GM12878 (cell line): ENCODE measurements around the gene KIFC1. TPM values are rescaled to one million over a fixed set of nuclear protein-coding genes. Genes with fewer than 3 reads are reported as not detected.

Source experiments
- BHLHE40 ChIP-seq, 2 experiments: fragments of 450-650 bp in 1 of 2; IDR thresholded peaks; 2 replicates each; pipeline ENCODE4 v1.6.1; 2011 to 2017; ENCODE audit warnings: low read depth in 2 of 2, borderline replicate concordance in 1 of 2, improper control_type of control experiment in 1 of 2, low read length in 1 of 2, mild to moderate bottlenecking in 1 of 2
- BRCA1 ChIP-seq: IDR thresholded peaks from 2 replicates; pipeline ENCODE4 v1.6.1; 2011; ENCODE audit warnings: low read depth, low read length, improper control_type of control experiment
- CHD2 ChIP-seq: IDR thresholded peaks from 2 replicates; pipeline ENCODE4 v1.6.1; 2011; ENCODE audit warnings: low read depth, low read length, improper control_type of control experiment, borderline replicate concordance
- EP300 ChIP-seq, 2 experiments: fragments of 150-350 bp in 1 of 2; IDR thresholded peaks; 2 replicates each; pipeline ENCODE4 v1.6.1; 2011 to 2012; ENCODE audit warnings: low read depth in 2 of 2, low read length in 2 of 2, borderline replicate concordance in 1 of 2, improper control_type of control experiment in 1 of 2, inconsistent platforms in 1 of 2; ENCODE audit not compliant: control insufficient read depth in 1 of 2
- FOXM1 ChIP-seq: IDR thresholded peaks from 2 replicates; pipeline ENCODE4 v1.6.1; 2012; ENCODE audit warnings: low read depth, mild to moderate bottlenecking, inconsistent platforms, low read length, moderate library complexity
- GATAD2B ChIP-seq: fragments of 450-650 bp; conservative IDR thresholded peaks from 2 replicates; pipeline ENCODE4 v1.6.1; 2017; ENCODE audit warnings: low read depth, mild to moderate bottlenecking, moderate library complexity
- MYB ChIP-seq: fragments of 150-350 bp; IDR thresholded peaks from 2 replicates; pipeline ENCODE4 v1.6.1; 2014; ENCODE audit warnings: mild to moderate bottlenecking, low read depth, low read length, borderline replicate concordance
- NFYB ChIP-seq: IDR thresholded peaks from 2 replicates; pipeline ENCODE4 v1.6.1; 2011; ENCODE audit warnings: low read depth, mild to moderate bottlenecking, low read length, improper control_type of control experiment, moderate library complexity; ENCODE audit not compliant: insufficient read depth
- POLR2A ChIP-seq: IDR thresholded peaks from 2 replicates; pipeline ENCODE4 v1.6.1; 2011; ENCODE audit warnings: low read depth, mild to moderate bottlenecking, low read length
- POLR2AphosphoS5 ChIP-seq: IDR thresholded peaks from 2 replicates; pipeline ENCODE4 v1.6.1; 2011; ENCODE audit warnings: mild to moderate bottlenecking, low read length, inconsistent platforms
- RAD21 ChIP-seq: IDR thresholded peaks from 2 replicates; pipeline ENCODE4 v1.6.1; 2011; ENCODE audit warnings: mild to moderate bottlenecking, low read depth, low read length, moderate library complexity; ENCODE audit not compliant: insufficient read depth
- SIN3A ChIP-seq: IDR thresholded peaks from 2 replicates; pipeline ENCODE4 v1.6.1; 2012; ENCODE audit warnings: low read depth, low read length, improper control_type of control experiment
- SMAD1 ChIP-seq: fragments of 450-650 bp; IDR thresholded peaks from 2 replicates; pipeline ENCODE4 v1.6.1; 2018; ENCODE audit warnings: mild to moderate bottlenecking, low read depth; ENCODE audit not compliant: partially characterized antibody
- SMAD5 ChIP-seq: IDR thresholded peaks from 2 replicates; pipeline ENCODE4 v1.6.1; 2016; ENCODE audit warnings: antibody characterized with exemption, low read depth
- SP1 ChIP-seq: IDR thresholded peaks from one replicate; pipeline ENCODE4 v1.6.1; 2011; ENCODE audit warnings: low read depth, low read length
- SPI1 ChIP-seq: IDR thresholded peaks from 2 replicates; pipeline ENCODE4 v1.6.1; 2011; ENCODE audit warnings: low read depth, mild to moderate bottlenecking, low read length, moderate library complexity, borderline replicate concordance; ENCODE audit not compliant: insufficient read depth
- TARDBP ChIP-seq: IDR thresholded peaks from 2 replicates; pipeline ENCODE4 v1.6.1; 2016; ENCODE audit warnings: borderline replicate concordance
- ZBTB11 ChIP-seq: fragments of 450-650 bp; formaldehyde crosslinking; IDR thresholded peaks from 2 replicates; pipeline ENCODE4 v1.5.0; 2022; ENCODE audit warnings: mild to moderate bottlenecking, missing genetic modification characterization
- ZNF24 ChIP-seq: fragments of 450-650 bp; IDR thresholded peaks from 2 replicates; pipeline ENCODE4 v1.6.1; 2017; ENCODE audit warnings: antibody characterized with exemption, mild to moderate bottlenecking
- ZZZ3 ChIP-seq: IDR thresholded peaks from 2 replicates; pipeline ENCODE4 v1.6.1; 2011; ENCODE audit warnings: low read depth; ENCODE audit not compliant: control insufficient read depth, insufficient read length
- polyA plus RNA-seq, 11 experiments: library from polyadenylated mRNA; depleted of rRNA in 4 of 11; unstranded in 6 of 11; stranded (reverse) in 5 of 11; fragments of >200 nt; fragmentation: Nextera tagmentation in 4 of 11; fragmentation: Illumina TruSeq in 1 of 11; extraction: Ambion mirVana in 4 of 11; extraction: Trizol in 1 of 11; gene quantifications; 1 replicate in 1 of 11; 2 replicates in 10 of 11; pipeline versions ENCODE4 v1.2.1 to v1.2.3, GENCODE V29; 2011 to 2016; ENCODE audit warnings: inconsistent platforms in 2 of 11, missing spikeins in 2 of 11, low read depth in 1 of 11
- total RNA-seq, 4 experiments: library from RNA; depleted of rRNA in 3 of 4; stranded (reverse); fragments of >200 nt in 3 of 4; fragmentation: Illumina TruSeq in 1 of 4; extraction: Trizol in 1 of 4; gene quantifications; 2 replicates each; pipeline versions ENCODE4 v1.2.1 to v1.2.3, GENCODE V29; 2013 to 2021
- TF ChIP-seq, protein P1 (sequence below): IDR thresholded peaks from 2 replicates; pipeline ENCODE4 v1.6.1; 2012; ENCODE audit warnings: low read length, inconsistent platforms
- TF ChIP-seq, protein P2 (sequence below): fragments of 450-650 bp; IDR thresholded peaks from 2 replicates; pipeline ENCODE4 v1.6.1; 2017; ENCODE audit warnings: low read depth, mild to moderate bottlenecking, moderate library complexity

KIFC1 gene
- total and polyA plus RNA-seq, 10 of the 15 experiments (the other 5 are each of a cell fraction or from before 2014, with no cell fraction given) = 1.8 to 87.4 (median 54.4) TPM

DNA sequence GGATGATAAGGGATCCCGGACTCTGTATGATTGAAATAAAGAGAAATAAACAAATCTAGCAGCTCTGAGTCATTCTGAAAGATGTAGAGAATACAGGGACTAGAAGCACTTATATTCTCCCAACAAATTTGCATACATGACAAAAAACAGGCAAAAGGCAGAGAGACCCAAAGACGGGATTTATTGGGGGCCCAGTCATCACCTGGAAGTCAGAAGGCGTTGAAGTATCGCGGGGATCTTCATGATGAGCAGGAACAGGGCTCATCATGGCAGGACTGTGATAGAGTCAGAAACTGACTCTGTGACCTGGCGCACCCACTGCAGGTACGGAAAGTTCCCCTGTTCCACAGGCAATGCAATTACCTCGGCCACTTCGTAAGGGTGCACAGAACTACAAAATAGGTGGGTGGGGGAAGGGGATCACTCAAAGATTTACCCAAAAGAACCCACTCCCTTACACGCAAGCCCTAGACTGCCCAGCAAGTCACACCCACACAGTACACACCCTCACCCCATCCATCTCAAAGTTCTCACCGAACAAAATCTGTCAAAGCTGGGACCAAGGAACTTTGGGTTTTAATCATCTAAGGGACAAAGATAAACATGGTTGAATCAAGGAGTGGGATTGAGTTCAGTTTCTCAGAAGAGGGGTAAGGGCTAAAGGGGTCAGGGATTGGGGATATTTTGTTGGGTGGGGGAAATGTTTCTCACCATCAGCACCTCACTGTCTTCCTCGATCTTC, 24.9 kb downstream of the KIFC1 start (continued):
- TF ChIP-seq, protein P1, sequence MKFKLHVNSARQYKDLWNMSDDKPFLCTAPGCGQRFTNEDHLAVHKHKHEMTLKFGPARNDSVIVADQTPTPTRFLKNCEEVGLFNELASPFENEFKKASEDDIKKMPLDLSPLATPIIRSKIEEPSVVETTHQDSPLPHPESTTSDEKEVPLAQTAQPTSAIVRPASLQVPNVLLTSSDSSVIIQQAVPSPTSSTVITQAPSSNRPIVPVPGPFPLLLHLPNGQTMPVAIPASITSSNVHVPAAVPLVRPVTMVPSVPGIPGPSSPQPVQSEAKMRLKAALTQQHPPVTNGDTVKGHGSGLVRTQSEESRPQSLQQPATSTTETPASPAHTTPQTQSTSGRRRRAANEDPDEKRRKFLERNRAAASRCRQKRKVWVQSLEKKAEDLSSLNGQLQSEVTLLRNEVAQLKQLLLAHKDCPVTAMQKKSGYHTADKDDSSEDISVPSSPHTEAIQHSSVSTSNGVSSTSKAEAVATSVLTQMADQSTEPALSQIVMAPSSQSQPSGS = no peak
- 0 out of 2 replicates have a peak, but pooled peaks have one; percentile 11 for TF ChIP-seq ZNF24
- no peak; a peak in 1 of 4 replicates for TF ChIP-seq BHLHE40 (IDR thresholded peaks at IDR 0.05; ENCODE audit: borderline replicate concordance in 1 of 2, low read depth in 2 of 2, low read length in 1 of 2)
- 0 out of 2 replicates have a peak, but pooled peaks have one; percentile 17 for TF ChIP-seq CHD2
- TF ChIP-seq POLR2A = peak; percentile 63
- no peak for TF ChIP-seq SPI1
- TF ChIP-seq TARDBP = no peak
- no peak for TF ChIP-seq ZZZ3
- no peak for TF ChIP-seq MYB
- TF ChIP-seq, protein P2, sequence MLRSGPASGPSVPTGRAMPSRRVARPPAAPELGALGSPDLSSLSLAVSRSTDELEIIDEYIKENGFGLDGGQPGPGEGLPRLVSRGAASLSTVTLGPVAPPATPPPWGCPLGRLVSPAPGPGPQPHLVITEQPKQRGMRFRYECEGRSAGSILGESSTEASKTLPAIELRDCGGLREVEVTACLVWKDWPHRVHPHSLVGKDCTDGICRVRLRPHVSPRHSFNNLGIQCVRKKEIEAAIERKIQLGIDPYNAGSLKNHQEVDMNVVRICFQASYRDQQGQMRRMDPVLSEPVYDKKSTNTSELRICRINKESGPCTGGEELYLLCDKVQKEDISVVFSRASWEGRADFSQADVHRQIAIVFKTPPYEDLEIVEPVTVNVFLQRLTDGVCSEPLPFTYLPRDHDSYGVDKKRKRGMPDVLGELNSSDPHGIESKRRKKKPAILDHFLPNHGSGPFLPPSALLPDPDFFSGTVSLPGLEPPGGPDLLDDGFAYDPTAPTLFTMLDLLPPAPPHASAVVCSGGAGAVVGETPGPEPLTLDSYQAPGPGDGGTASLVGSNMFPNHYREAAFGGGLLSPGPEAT = no peak
- no peak for TF ChIP-seq ZBTB11 (CRISPR knock-in tag)
- TF ChIP-seq RAD21 = no peak
- TF ChIP-seq SP1 = no peak
- peak; percentile 77 for TF ChIP-seq POLR2AphosphoS5
- no peak for TF ChIP-seq EP300 (IDR thresholded peaks at IDR 0.05; ENCODE audit: borderline replicate concordance in 1 of 2, control insufficient read depth in 1 of 2, low read depth in 2 of 2, low read length in 2 of 2)
- TF ChIP-seq SIN3A = no peak
- TF ChIP-seq FOXM1 = no peak
- TF ChIP-seq SMAD5 = no peak
- TF ChIP-seq GATAD2B = no peak
- TF ChIP-seq SMAD1 = no peak
- no peak for TF ChIP-seq BRCA1
- no peak for TF ChIP-seq NFYB
